Naive thymus-derived CD4-positive, alpha-beta T cell (primary cell): ENCODE results near the gene SLC26A1. TPM values are rescaled to one million over a fixed set of nuclear protein-coding genes. Genes with fewer than 3 reads are reported as not detected.

ENCODE experiments used
- ATAC-seq: fragments of 150-1000 bp; cut with Tn5 transposase; 2 replicates; pipeline ENCODE4 v1.10.0; 2021; ENCODE audit warnings: mild to moderate bottlenecking, moderate library complexity
- CTCF ChIA-PET: fragments of 350-600 bp; sonication (Branson Sonifier 250); formaldehyde crosslinking; loops from one replicate; lab custom pipeline; 2021; ENCODE audit warnings: antibody characterized with exemption; lab: Charles Lee
- POLR2A ChIA-PET: fragments of 350-600 bp; sonication (Branson Sonifier 250); formaldehyde crosslinking; loops from one replicate; lab custom pipeline; 2021; ENCODE audit warnings: antibody characterized with exemption, inconsistent platforms; lab: Charles Lee
- DNase-seq, 9 donors: peaks; one replicate each; pipeline versions ENCODE4 v3.0.0 to v3.0.0-alpha.2; 2020 to 2022; ENCODE audit warnings: mixed read lengths in 1 of 9
- H3K27ac ChIP-seq: one replicate; pipeline ENCODE4 v1.7.0; 2013; ENCODE audit warnings: mild to moderate bottlenecking, low read depth, low read length, moderate library complexity
- H3K27me3 ChIP-seq, 2 donors: one replicate each; pipeline ENCODE4 v1.7.0; 2013; ENCODE audit warnings: low read length in 2 of 2, mild to moderate bottlenecking in 2 of 2, moderate library complexity in 2 of 2; ENCODE audit not compliant: control insufficient read depth in 2 of 2, insufficient read depth in 2 of 2
- H3K36me3 ChIP-seq, 3 experiments: 1 replicate in 2 of 3; 2 replicates in 1 of 3; pipeline ENCODE4 v1.7.0; 2013; ENCODE audit warnings: low read length in 3 of 3, mild to moderate bottlenecking in 3 of 3, moderate library complexity in 1 of 3; ENCODE audit not compliant: insufficient read depth in 3 of 3, control insufficient read depth in 2 of 3
- H3K4me1 ChIP-seq, 2 donors: one replicate each; pipeline ENCODE4 v1.7.0; 2013; ENCODE audit warnings: low read length in 2 of 2, mild to moderate bottlenecking in 2 of 2, moderate library complexity in 1 of 2; ENCODE audit not compliant: control insufficient read depth in 2 of 2, insufficient read depth in 2 of 2
- H3K4me3 ChIP-seq: 2 replicates; pipeline ENCODE4 v1.7.0; 2013; ENCODE audit warnings: mild to moderate bottlenecking, low read length
- H3K9me3 ChIP-seq, 3 experiments: 1 replicate in 2 of 3; 2 replicates in 1 of 3; pipeline ENCODE4 v1.7.0; 2013; ENCODE audit warnings: low read length in 3 of 3; ENCODE audit not compliant: control insufficient read depth in 2 of 3
- H3K27ac Mint-ChIP-seq, 9 donors: one replicate each; pipeline ENCODE4 v1.8.0; 2020 to 2022; ENCODE audit warnings: mixed read lengths in 9 of 9, mild to moderate bottlenecking in 8 of 9, moderate library complexity in 5 of 9, inconsistent platforms in 2 of 9
- H3K27me3 Mint-ChIP-seq, 5 donors: one replicate each; pipeline ENCODE4 v1.8.0; 2021 to 2022; ENCODE audit warnings: mixed read lengths in 5 of 5, mild to moderate bottlenecking in 1 of 5
- H3K36me3 Mint-ChIP-seq, 5 donors: one replicate each; pipeline ENCODE4 v1.8.0; 2020 to 2022; ENCODE audit warnings: mixed read lengths in 5 of 5, mild to moderate bottlenecking in 3 of 5, inconsistent platforms in 1 of 5
- H3K4me1 Mint-ChIP-seq, 7 donors: one replicate each; pipeline ENCODE4 v1.8.0; 2020 to 2022; ENCODE audit warnings: mixed read lengths in 7 of 7, mild to moderate bottlenecking in 3 of 7, inconsistent platforms in 1 of 7
- H3K4me3 Mint-ChIP-seq, 10 donors: one replicate each; pipeline ENCODE4 v1.8.0; 2020 to 2022; ENCODE audit warnings: mild to moderate bottlenecking in 10 of 10, mixed read lengths in 10 of 10, moderate library complexity in 6 of 10, inconsistent platforms in 2 of 10
- H3K9me3 Mint-ChIP-seq, 11 donors: one replicate each; pipeline ENCODE4 v1.8.0; 2020 to 2022; ENCODE audit warnings: mixed read lengths in 11 of 11, mild to moderate bottlenecking in 4 of 11, inconsistent platforms in 1 of 11, moderate library complexity in 1 of 11
- intact Hi-C, 2 donors: fragments of 100-400 bp; cut with micrococcal nuclease; formaldehyde crosslinking; loops; one replicate each; pipeline ENCODE4 v1.15.1; 2023
- polyA plus RNA-seq, 2 donors: library from polyadenylated mRNA; unstranded; fragments of 300-500 nt; fragmentation: Illumina TruSeq; gene quantifications; one replicate each; pipeline ENCODE4 v1.2.3, GENCODE V29; 2021
- total RNA-seq, 6 experiments: library from RNA in 5 of 6; stranded (reverse) in 5 of 6; gene quantifications; 1 replicate in 5 of 6; 2 replicates in 1 of 6; pipeline ENCODE4 v1.2.3 and lab custom pipeline; 2021 to 2026

Gene SLC26A1
- total and polyA plus RNA-seq, 7 experiments from 2014 or later = 0.16 to 2.3 (median 1.1) TPM; not detected in 2

GRCh38 chr4:1032861-1033260 is 39.7 kb upstream of the SLC26A1 start:
- no peak for DNase-seq
- H3K36me3 ChIP-seq = no peaks in the 10 kb centered on the region
- Mint-ChIP-seq H3K36me3 (no peaks in the 10 kb centered on the region), H3K27ac (no peak overlapping the region), H3K27me3 (no peaks in the 10 kb centered on the region), H3K9me3 (no peaks in the 10 kb centered on the region), H3K4me3 (no peak overlapping the region), H3K4me1 (no peaks in the 10 kb centered on the region)
- H3K4me1 ChIP-seq = no peaks in the 10 kb centered on the region
- CTCF ChIA-PET = no interaction called here
- no peaks in the 10 kb centered on the region for H3K9me3 ChIP-seq
- POLR2A ChIA-PET = no interaction called here
- H3K27ac ChIP-seq = no peak overlapping the region
- H3K4me3 ChIP-seq = no peak overlapping the region
- ATAC-seq = no peak
- H3K27me3 ChIP-seq = no peaks in the 10 kb centered on the region
- intact Hi-C loops = no loop called here

GRCh38 chr4:1031956-1032795 is 39.0 kb upstream of the SLC26A1 start:
- no peaks in the 10 kb centered on the region for H3K36me3 Mint-ChIP-seq
- H3K4me3 Mint-ChIP-seq = no peak overlapping the region
- DNase-seq = no peak
- POLR2A ChIA-PET = no interaction called here
- no peak overlapping the region for H3K27ac ChIP-seq
- no peak overlapping the region for H3K4me3 ChIP-seq
- H3K27me3 Mint-ChIP-seq = no peaks in the 10 kb centered on the region
- no peaks in the 10 kb centered on the region for H3K4me1 ChIP-seq
- intact Hi-C loops = no loop called here
- no peaks in the 10 kb centered on the region for H3K27me3 ChIP-seq
- CTCF ChIA-PET = no interaction called here
- H3K4me1 Mint-ChIP-seq = no peaks in the 10 kb centered on the region
- H3K36me3 ChIP-seq = no peaks in the 10 kb centered on the region
- ATAC-seq = no peak
- no peak overlapping the region for H3K27ac Mint-ChIP-seq
- H3K9me3 Mint-ChIP-seq = no peaks in the 10 kb centered on the region
- no peaks in the 10 kb centered on the region for H3K9me3 ChIP-seq

GRCh38 chr4:1031346-1031745 is 38.1 kb upstream of the SLC26A1 start:
- H3K36me3 ChIP-seq = no peaks in the 10 kb centered on the region
- Mint-ChIP-seq H3K27me3 (no peaks in the 10 kb centered on the region), H3K9me3 (no peaks in the 10 kb centered on the region), H3K27ac (no peak overlapping the region), H3K36me3 (no peaks in the 10 kb centered on the region), H3K4me1 (peaks cover 0 to under 1% (median 0%) of the 10 kb centered on the region in 7 donors), H3K4me3 (no peak overlapping the region)
- no peaks in the 10 kb centered on the region for H3K27me3 ChIP-seq
- H3K27ac ChIP-seq = no peak overlapping the region
- ChIA-PET POLR2A (no interaction called here), CTCF (interaction anchor here (0.6 kb wide), 1 partner anchor 10 kb away, joined by 4 read pairs; no protein-coding TSS in a partner anchor)
- intact Hi-C loops = no loop called here
- H3K9me3 ChIP-seq = no peaks in the 10 kb centered on the region
- no peaks in the 10 kb centered on the region for H3K4me1 ChIP-seq
- DNase-seq = no peak
- no peak overlapping the region for H3K4me3 ChIP-seq
- ATAC-seq = no peak

- no peaks in the 10 kb centered on the region for H3K9me3 Mint-ChIP-seq
- intact Hi-C loops = no loop called here
- CTCF ChIA-PET = interaction anchor here (0.6 kb wide), 1 partner anchor 11 kb away, joined by 4 read pairs; no protein-coding TSS in a partner anchor
- Histone ChIP-seq H3K36me3 (peaks cover 0 to 5% (median 0%) of the 10 kb centered on the region in 3 experiments), H3K27me3 (no peaks in the 10 kb centered on the region), H3K4me1 (no peaks in the 10 kb centered on the region), H3K9me3 (no peaks in the 10 kb centered on the region), H3K27ac (no peak overlapping the region), H3K4me3 (no peak overlapping the region)
- DNase-seq (no peak), ATAC-seq (no peak)
- H3K4me1 Mint-ChIP-seq = peaks cover 0 to 9% (median 0%) of the 10 kb centered on the region in 7 donors
- H3K27me3 Mint-ChIP-seq = no peaks in the 10 kb centered on the region
- POLR2A ChIA-PET = no interaction called here
- H3K4me3 Mint-ChIP-seq = no peak overlapping the region
- H3K27ac Mint-ChIP-seq = no peak overlapping the region
- H3K36me3 Mint-ChIP-seq = peaks cover 0 to 5% (median 0%) of the 10 kb centered on the region in 5 donors
These were observed 37.4 kb upstream of the SLC26A1 start for GRCh38 chr4:1030559-1030958.

- H3K36me3 ChIP-seq = peaks cover 0 to 10% (median 0%) of the 10 kb centered on the region in 3 experiments
- DNase-seq (no peak), ATAC-seq (no peak)
- H3K36me3 Mint-ChIP-seq = peaks cover 0 to 11% (median 4%) of the 10 kb centered on the region in 5 donors
- H3K27ac Mint-ChIP-seq = no peak overlapping the region
- intact Hi-C loops = no loop called here
- no peak overlapping the region for H3K27ac ChIP-seq
- no peaks in the 10 kb centered on the region for H3K27me3 ChIP-seq
- no peak overlapping the region for H3K4me3 Mint-ChIP-seq
- H3K4me1 ChIP-seq = no peaks in the 10 kb centered on the region
- no peaks in the 10 kb centered on the region for H3K9me3 Mint-ChIP-seq
- no peaks in the 10 kb centered on the region for H3K9me3 ChIP-seq
- H3K4me3 ChIP-seq = no peak overlapping the region
- H3K27me3 Mint-ChIP-seq = no peaks in the 10 kb centered on the region
- CTCF ChIA-PET = no interaction called here
- peaks cover 0 to 11% (median 3%) of the 10 kb centered on the region in 7 donors for H3K4me1 Mint-ChIP-seq
- POLR2A ChIA-PET = no interaction called here
These were observed 36.8 kb upstream of the SLC26A1 start for GRCh38 chr4:1030031-1030430.

GRCh38 chr4:1029529-1029928 is 36.3 kb upstream of the SLC26A1 start:
- Mint-ChIP-seq H3K4me1 (peaks cover 0 to 11% (median 3%) of the 10 kb centered on the region in 7 donors), H3K4me3 (no peak overlapping the region), H3K36me3 (peaks cover 0 to 11% (median 4%) of the 10 kb centered on the region in 5 donors), H3K27ac (no peak overlapping the region), H3K9me3 (no peaks in the 10 kb centered on the region), H3K27me3 (no peaks in the 10 kb centered on the region)
- H3K27me3 ChIP-seq = no peaks in the 10 kb centered on the region
- ChIA-PET CTCF (no interaction called here), POLR2A (no interaction called here)
- H3K9me3 ChIP-seq = no peaks in the 10 kb centered on the region
- intact Hi-C loops = no loop called here
- H3K27ac ChIP-seq = no peak overlapping the region
- H3K4me3 ChIP-seq = no peak overlapping the region
- no peaks in the 10 kb centered on the region for H3K4me1 ChIP-seq
- no peak for DNase-seq
- H3K36me3 ChIP-seq = peaks cover 0 to 15% (median 0%) of the 10 kb centered on the region in 3 experiments
- no peak for ATAC-seq
